ENCODE results near the gene ERC1. TPM values are rescaled to one million over a fixed set of nuclear protein-coding genes. Genes with fewer than 3 reads are reported as not detected.
"Not testable (repeated sequence)": the region's sequence is repeated elsewhere in the genome, so short reads cannot be mapped to it uniquely, and the experiment has no call there.

Gene ERC1
- total RNA-seq, 1 experiment from 2014 or later = 17.9 TPM

- DNase-seq (ENCODE audit: low read depth) = peak; percentile 48
Measured at GRCh38 chr12:1117970-1118563, 127.0 kb downstream of the ERC1 start.

- no peak for DNase-seq (ENCODE audit: low read depth)
Measured at GRCh38 chr12:1122786-1123185, 131.8 kb downstream of the ERC1 start.

- DNase-seq (ENCODE audit: low read depth) = no peak
Measured at GRCh38 chr12:1126091-1126490, 135.1 kb downstream of the ERC1 start.

GRCh38 chr12:1127021-1127420, 136.0 kb downstream of the ERC1 start:
- no peak for DNase-seq (ENCODE audit: low read depth)

GRCh38 chr12:1130164-1130563, 139.1 kb downstream of the ERC1 start:
- DNase-seq (ENCODE audit: low read depth) = peak; percentile 13

GRCh38 chr12:1130571-1130970, 139.5 kb downstream of the ERC1 start:
- DNase-seq (ENCODE audit: low read depth) = no peak

- no peak for DNase-seq (ENCODE audit: low read depth)
Measured at GRCh38 chr12:1131811-1132224, 140.8 kb downstream of the ERC1 start.

GRCh38 chr12:1132311-1132710, 141.3 kb downstream of the ERC1 start:
- DNase-seq (ENCODE audit: low read depth) = no peak

- DNase-seq (ENCODE audit: low read depth) = no peak
Measured at GRCh38 chr12:1138691-1139090, 147.7 kb downstream of the ERC1 start.

GRCh38 chr12:1146758-1147157, 155.7 kb downstream of the ERC1 start:
- not testable (repeated sequence) for DNase-seq (ENCODE audit: low read depth)

GRCh38 chr12:1147821-1148220, 156.8 kb downstream of the ERC1 start:
- no peak for DNase-seq (ENCODE audit: low read depth)

GRCh38 chr12:1157046-1157445, 166.0 kb downstream of the ERC1 start:
- no peak for DNase-seq (ENCODE audit: low read depth)

- no peak for DNase-seq (ENCODE audit: low read depth)
Measured at GRCh38 chr12:1161197-1161596, 170.2 kb downstream of the ERC1 start.

- no peak for DNase-seq (ENCODE audit: low read depth)
Measured at GRCh38 chr12:1162081-1162760, 171.2 kb downstream of the ERC1 start.

- no peak for DNase-seq (ENCODE audit: low read depth)
Measured at GRCh38 chr12:1167784-1168183, 176.8 kb downstream of the ERC1 start.

GRCh38 chr12:1170411-1170810, 179.4 kb downstream of the ERC1 start:
- DNase-seq (ENCODE audit: low read depth) = no peak

- DNase-seq (ENCODE audit: low read depth) = no peak
Measured at GRCh38 chr12:1171657-1172408, 180.8 kb downstream of the ERC1 start.

- no peak for DNase-seq (ENCODE audit: low read depth)
Measured at GRCh38 chr12:1173781-1174617, 183.0 kb downstream of the ERC1 start.

- DNase-seq (ENCODE audit: low read depth) = no peak
Measured at GRCh38 chr12:1174659-1175058, 183.6 kb downstream of the ERC1 start.

- no peak for DNase-seq (ENCODE audit: low read depth)
Measured at GRCh38 chr12:1176191-1176590, 185.2 kb downstream of the ERC1 start.

- DNase-seq (ENCODE audit: low read depth) = no peak
Measured at GRCh38 chr12:1179128-1179527, 188.1 kb downstream of the ERC1 start.

GRCh38 chr12:1182069-1182468, 191.0 kb downstream of the ERC1 start:
- DNase-seq (ENCODE audit: low read depth) = no peak

All from HT1080 (cell line).